Breast epithelium (tissue), 3 donors: ENCODE results near the gene ERFL.

Experiments used
- CTCF ChIP-seq, 3 donors: fragments of 450-650 bp; IDR thresholded peaks; one replicate each; pipeline ENCODE4 v1.5.1; 2016 to 2017; ENCODE audit warnings: antibody characterized with exemption in 3 of 3, mild to moderate bottlenecking in 3 of 3, moderate library complexity in 3 of 3
- POLR2A ChIP-seq: fragments of 450-650 bp; IDR thresholded peaks from one replicate; pipeline ENCODE4 v1.6.1; 2016; ENCODE audit warnings: antibody characterized with exemption, mild to moderate bottlenecking, moderate library complexity
- POLR2AphosphoS5 ChIP-seq, 3 donors: sonication (generic); formaldehyde crosslinking; IDR thresholded peaks; one replicate each; pipeline ENCODE4 v1.6.1; 2017; ENCODE audit warnings: antibody characterized with exemption in 3 of 3

GRCh38 chr19:41902594-41902993 lies 25.7 kb downstream of the ERFL start:
- TF ChIP-seq CTCF (IDR thresholded peaks at IDR 0.05): no peak
- TF ChIP-seq POLR2A: no peak
- no peak for TF ChIP-seq POLR2AphosphoS5 (IDR thresholded peaks at IDR 0.05)
